ENCODE data around the gene GULP1. TPM values are rescaled to one million over a fixed set of nuclear protein-coding genes. Genes with fewer than 3 reads are reported as not detected.
"Not testable (repeated sequence)": the region's sequence is repeated elsewhere in the genome, so short reads cannot be mapped to it uniquely, and the experiment has no call there.

The GULP1 gene
- total RNA-seq, 1 experiment from 2014 or later, result 18.5 TPM

DNA sequence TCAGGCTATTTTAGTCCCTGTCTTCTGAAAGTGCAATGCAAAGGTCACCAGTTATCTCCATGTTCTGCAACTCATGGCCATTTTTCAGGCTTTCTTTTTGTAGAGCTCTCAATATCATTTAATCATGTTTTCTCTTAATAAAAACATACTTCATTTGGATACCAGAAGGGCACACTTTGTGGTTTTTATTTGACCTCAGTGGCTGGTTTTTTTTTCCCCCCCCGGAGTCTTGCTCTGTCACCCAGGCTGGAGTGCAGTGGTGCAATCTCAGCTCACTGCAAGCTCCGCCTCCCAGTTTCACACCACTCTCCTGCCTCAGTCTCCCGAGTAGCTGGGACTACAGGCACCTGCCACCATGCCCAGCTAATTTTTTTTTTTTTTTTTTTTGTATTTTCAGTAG, 174.4 kb downstream of the GULP1 start:
- not testable (repeated sequence) for DNase-seq (ENCODE audit: low read depth)

GRCh38 chr2:188466761-188467160, 175.1 kb downstream of the GULP1 start:
- DNase-seq (ENCODE audit: low read depth), result no peak

DNA sequence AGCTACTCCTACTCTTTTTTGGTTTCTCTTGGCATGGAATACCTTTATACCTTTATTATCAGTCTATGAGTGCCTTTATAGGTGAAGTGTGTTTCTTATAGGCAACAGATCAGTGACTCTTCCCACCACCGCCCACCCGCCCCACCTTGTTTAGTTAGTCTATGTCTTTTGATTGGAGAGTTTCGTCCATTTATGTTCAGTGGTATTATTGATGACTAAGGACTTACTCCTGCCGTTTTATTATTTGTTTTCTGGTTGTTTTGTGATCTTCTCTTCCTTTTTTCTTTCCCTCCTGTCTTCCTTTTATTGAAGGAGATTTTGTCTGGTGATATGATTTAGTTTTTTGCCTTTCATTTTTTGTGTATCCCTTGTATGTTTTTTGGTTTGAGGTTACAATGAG, 179.5 kb downstream of the GULP1 start:
- no peak for DNase-seq (ENCODE audit: low read depth)

DNA sequence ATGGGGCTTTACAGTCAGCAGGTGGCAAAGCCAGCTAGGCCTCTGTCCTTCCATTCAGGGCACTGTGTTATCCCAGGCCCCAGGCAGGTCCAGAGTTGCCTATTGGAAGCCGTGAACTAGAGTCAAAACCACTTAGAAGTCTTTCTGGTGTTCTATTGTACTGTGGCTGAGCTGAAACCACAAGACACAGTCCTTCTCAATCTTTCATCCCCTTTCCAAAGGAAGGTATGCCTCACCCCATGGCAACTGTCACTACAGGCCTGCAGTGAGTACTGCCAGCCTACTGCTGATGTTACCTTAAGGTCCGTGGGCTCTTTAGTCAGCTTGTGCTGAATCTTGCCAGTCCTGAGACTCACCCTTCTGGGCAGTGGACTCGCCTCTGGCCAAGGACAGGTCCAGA, 181.6 kb downstream of the GULP1 start:
- DNase-seq (ENCODE audit: low read depth), result peak; percentile 18

DNA sequence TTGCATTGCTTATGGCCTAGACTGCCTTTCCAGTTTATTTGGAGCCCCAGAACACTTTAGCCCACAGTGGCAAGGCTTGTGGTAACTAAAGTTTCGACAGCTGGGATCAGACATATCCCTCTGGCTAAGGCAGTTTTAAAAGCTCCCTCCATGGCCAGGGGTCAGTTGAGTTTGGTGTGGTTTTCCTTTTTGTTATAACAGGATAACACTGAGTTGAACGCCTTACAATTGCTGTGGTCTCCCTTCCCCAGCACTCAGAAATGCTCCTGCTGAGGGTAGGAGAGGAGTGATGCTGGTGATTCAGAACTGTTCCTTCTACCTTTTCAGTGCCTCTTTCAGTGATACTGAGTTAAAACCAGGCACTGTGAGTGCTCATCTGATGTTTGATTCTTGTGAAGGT, 182.6 kb downstream of the GULP1 start:
- no peak for DNase-seq (ENCODE audit: low read depth)

DNA sequence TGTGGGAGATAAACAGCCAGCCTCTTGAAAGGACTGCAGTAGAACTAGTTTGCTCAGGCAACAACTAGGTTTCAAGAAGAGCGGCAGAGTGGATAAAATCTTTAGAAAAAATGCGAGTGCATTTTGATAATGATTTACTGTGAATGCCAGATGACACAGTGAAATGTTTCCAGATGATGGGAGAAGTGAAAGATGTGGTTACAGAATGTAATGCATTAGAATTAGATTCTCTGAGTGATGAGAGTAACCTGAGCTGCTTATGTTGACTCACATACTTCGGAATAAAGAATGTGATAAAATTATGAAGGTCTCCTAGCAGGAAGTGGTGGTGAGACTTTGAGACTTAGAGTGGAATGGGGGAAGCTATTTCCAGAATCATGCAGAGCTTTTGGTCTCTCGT, 184.3 kb downstream of the GULP1 start:
- peak; percentile 77 for DNase-seq (ENCODE audit: low read depth)

DNA sequence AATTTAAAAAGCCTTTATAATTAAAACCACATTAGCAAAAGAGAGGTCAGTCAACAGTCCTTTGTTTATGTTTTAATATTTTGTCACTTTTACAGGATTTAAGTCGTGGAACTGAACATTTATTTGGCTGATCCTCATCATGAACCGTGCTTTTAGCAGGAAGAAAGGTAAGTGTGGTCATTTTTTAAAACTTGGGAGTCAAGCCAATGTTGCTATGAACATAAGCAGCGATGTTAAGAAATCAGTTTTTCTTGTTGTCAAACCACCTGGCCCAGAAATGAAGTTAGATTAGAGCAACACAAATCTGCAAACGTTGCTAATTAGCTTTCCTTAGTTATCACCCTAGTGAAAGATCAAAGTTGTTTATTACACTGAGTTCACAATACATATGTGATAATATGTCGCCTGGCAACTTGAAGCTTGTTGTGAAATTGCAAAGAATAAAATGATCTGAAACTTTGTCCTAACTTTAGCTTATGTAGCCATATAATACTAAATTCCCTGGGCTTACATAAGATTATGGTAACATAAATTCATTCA, 186.0 kb downstream of the GULP1 start:
- DNase-seq (ENCODE audit: low read depth), result no peak

GRCh38 chr2:188478724-188479123, 187.1 kb downstream of the GULP1 start:
- peak; percentile 29 for DNase-seq (ENCODE audit: low read depth)

DNA sequence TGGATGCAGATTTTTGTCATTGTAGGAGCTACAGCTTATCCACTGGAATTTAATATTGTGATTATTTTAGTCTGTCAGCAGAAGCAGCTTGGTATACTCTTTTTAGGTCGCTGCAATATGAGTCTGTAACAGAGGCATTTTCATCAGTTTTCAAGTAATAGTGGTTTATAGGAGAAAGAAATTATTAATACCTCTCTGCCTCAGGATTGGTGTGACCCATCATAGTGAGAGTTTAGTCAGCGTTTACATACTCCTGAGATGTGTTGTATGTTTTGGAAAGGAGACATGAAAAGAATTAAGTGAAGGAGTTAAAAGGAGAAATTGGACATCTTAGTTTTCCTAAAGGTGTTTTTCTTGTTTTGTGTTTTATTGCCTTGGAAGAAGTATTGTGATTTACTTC, 189.8 kb downstream of the GULP1 start:
- no peak for DNase-seq (ENCODE audit: low read depth)

DNA sequence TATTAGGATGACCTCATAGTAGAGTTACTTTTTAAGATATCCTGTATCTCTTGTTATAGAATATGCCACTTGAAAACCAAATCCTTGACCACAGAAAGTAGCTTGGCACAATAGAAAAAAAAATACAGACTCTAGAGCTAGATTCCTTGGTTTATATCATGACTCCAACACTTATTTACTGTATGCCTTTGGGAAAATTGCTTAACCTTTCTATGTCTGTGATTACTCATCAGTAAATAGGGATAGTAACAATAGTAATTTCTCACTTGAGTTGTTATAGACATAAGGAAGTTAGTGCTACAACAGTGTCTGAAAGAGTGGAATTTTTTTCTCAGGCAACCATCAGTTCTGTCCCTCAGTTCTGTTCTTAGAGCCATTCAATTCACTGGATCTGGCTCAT, 193.8 kb downstream of the GULP1 start:
- DNase-seq (ENCODE audit: low read depth), result no peak

DNA sequence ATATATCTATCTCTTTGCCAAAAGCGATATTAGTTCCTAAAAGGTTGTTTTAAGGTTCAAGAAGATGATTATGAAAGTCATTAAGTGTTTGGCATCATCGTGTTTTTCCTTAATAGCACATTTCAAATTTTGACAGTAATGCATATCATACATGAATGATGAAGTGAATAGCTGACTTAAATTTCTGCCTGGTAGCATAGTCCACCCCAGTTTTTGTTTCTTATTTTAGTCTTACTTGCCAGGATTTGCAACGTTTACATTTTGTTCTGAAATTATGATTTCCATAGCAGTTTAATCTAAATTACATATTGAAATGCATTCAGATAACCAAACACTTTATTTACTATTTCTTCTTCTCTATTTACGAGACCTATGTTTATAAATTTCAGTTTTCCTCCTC, 201.1 kb downstream of the GULP1 start:
- DNase-seq (ENCODE audit: low read depth), result no peak

- DNase-seq (ENCODE audit: low read depth), result no peak
These were observed 203.2 kb downstream of the GULP1 start for GRCh38 chr2:188494906-188495305.

DNA sequence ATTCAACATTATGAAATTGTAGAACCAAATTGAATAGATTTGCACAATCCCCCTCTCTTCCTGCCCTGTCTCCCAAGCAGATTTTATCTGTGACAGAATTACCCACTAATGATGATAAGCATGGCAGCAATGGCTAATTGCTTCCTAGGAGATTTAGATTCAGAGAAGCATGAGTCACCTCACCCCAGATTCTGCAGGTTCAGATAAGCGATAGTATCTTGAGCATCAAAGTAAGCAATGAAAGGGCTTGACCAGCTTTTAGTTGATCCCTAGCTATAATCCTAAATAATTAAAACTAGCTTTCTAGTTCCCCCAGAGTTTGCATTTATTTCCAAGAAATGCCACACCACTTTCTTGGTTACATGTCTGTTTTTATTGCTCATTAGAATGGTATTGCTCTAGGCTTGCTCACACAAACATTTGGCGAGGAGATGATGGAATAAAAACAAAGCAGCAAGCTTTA, 204.3 kb downstream of the GULP1 start:
- no peak for DNase-seq (ENCODE audit: low read depth)

- DNase-seq (ENCODE audit: low read depth), result no peak
These were observed 206.1 kb downstream of the GULP1 start for GRCh38 chr2:188497726-188498125.

GRCh38 chr2:188503975-188504374, 212.3 kb downstream of the GULP1 start:
- DNase-seq (ENCODE audit: low read depth), result no peak

DNA sequence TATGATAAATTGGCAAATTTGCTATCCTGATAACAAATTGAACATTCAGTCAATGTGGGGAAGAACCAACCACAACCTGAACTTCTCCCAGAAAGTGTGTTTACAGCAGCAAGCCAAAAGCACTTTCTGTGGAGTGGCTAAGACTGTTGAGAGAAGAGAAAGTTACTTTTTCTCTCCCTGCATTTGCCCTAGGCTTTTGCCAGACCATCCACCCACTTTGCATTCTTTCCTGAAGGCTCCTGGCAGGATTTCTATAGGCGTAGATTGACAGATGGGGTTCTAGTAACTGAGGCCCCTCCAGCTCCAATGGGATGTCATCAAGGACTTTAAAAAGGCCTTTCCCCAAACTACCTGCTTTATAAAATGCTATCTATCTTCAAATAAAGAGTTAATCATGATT, 215.2 kb downstream of the GULP1 start:
- no peak for DNase-seq (ENCODE audit: low read depth)

DNA sequence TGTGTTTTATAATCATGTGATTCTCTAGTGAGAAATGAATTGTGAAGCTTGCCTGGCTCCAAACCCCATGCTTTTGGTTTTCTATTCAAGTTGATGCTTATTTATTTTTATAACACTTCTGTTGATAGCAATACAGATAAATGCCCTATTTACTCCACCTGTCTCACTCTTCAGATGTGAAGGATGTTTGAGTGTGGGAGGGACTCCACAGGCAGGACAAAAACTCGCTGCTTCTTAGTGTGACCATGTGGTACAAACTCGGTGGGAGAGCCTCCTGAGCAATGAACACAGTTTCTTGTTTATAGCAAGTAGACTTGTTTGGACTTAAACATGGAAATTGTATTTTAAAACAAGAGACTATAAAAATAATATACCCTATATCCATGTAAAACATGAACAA, 219.7 kb downstream of the GULP1 start:
- no peak for DNase-seq (ENCODE audit: low read depth)

DNA sequence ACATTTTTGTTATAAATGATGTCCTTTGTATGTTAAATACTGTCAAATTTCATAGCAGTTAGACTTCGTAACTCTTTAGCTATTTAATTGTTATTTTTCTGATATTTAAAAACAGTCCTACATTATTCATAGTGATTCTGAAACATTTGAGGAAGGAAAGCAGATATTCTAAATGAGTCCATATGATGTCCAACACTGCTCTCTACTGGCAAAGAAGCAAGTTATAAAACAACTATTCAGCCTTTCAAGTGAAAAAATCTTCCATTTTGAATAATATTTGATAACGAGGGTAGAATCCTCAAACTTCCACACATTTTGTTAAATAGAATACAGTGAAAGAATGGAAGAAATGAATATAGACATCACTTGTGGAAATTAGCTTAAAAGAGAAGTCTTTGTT, 220.8 kb downstream of the GULP1 start:
- peak; percentile 25 for DNase-seq (ENCODE audit: low read depth)

- no peak for DNase-seq (ENCODE audit: low read depth)
These were observed 224.2 kb downstream of the GULP1 start for GRCh38 chr2:188515918-188516317.

DNA sequence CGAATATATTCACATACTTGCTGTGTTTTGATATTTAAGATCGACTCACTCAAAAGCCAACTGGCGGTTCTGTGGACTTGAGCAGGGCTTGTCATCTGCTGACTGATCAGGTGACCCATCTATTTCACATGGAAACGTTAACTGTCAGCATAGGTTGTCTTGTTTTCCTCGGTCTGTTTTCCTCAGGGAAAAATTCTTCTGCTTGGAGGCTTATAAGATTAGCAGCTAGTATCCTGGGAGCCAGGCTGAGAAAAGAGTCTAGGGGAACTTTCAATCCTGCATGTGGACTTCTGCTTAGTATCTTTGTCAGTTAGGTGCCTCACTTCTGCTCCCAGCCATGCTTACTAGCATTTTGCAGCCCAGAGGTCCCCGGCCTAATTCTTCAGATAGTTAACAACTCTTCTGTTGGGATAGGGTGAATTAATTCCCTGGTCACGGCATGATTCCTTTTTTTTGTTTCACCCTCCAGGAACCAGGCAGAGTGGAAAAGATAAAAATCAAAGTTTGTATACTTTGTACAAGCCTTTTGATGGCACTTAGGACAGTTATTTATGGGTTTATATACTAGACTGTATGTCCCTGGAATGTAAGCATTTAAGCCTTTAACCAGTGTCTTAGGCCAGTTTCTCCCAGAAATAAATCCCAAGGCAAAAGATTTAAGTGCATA, 226.0 kb downstream of the GULP1 start:
- DNase-seq (ENCODE audit: low read depth), result no peak

- DNase-seq (ENCODE audit: low read depth), result peak; percentile 31
These were observed 226.7 kb downstream of the GULP1 start for GRCh38 chr2:188518381-188518780.

- no peak for DNase-seq (ENCODE audit: low read depth)
These were observed 227.5 kb downstream of the GULP1 start for GRCh38 chr2:188519136-188519535.

- DNase-seq (ENCODE audit: low read depth), result no peak
These were observed 230.8 kb downstream of the GULP1 start for GRCh38 chr2:188522517-188522916.

- no peak for DNase-seq (ENCODE audit: low read depth)
These were observed 232.2 kb downstream of the GULP1 start for GRCh38 chr2:188523919-188524318.
